ENCODE data around the gene ELMO2.
A peak's percentile ranks its signal among the peaks of the same experiment; 100 is the strongest.

Gene ELMO2

DNA sequence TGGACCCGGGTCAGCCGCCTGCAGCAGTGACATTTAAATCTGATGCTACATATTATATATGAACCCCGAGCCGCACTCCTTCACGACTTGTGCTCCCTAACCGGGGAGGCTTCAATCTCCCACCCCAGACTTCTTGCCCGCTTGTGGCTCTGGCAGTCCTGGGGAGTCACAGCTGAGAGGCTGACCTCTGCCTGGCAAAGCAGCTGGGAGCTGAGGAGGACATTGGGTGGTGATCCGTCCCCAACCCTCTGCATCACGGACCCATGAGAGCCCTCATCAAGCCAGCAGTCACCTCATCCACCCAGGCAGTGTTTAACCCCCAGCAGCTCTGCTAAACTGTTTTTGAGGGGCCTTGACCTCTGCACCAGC lies 64.4 kb downstream of the ELMO2 start:
- Mint-ChIP-seq H3K27ac (no peak overlapping the region), H3K4me3 (no peak overlapping the region), H3K9me3 (no peaks in the 10 kb centered on the region), H3K27me3 (peaks cover 18% of the 10 kb centered on the region), H3K4me1 (peaks cover 24% of the 10 kb centered on the region)
- peak; percentile 18 for ATAC-seq
- DNase-seq = no peak

DNA sequence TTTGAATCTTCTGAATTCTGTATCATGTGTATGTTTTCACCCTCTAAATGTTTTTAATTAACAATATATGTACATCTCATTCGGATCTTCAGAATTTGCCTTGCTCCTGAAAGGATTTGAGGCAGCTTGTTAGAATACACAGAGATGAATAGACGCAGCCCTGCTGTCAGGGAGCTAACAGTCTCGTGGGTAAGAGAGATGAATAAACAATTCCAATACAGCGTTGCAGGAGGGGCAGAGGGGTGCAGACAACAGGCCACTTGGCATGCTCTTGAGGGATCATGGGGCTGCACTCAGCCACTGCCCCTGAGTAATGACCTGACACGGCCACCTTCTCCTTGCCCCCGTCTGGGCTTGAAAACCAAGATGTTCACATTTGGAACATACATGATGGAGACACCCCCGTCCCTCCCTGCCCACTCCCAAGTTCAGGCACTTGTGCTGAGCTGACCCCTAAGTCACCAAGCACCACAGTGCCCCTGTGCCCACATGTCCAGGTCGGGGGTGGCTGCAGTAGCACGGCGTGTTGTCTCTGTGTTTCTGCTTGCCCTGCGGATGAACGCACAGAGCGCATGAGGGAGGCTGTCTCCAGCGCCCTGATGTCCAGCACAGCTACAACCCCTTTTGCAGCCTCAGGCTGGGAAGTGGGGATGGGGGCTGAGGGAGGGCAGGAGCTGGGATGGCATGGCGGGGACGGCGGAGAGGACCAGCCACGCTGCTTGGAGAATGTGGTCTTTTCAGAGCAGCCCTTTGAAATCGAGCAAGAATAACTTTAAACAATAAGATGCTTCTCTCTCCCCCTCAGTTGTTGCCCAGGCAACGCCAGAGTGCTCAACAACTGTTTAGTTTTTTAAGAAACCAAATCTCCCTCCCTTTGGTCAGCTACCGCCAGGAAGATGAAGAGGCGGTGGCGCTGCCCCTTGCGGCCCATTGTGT lies 65.1 kb downstream of the ELMO2 start:
- DNase-seq (no peak), ATAC-seq (no peak)
- peaks cover 24% of the 10 kb centered on the region for H3K4me1 Mint-ChIP-seq
- no peak overlapping the region for H3K4me3 Mint-ChIP-seq
- peaks cover 18% of the 10 kb centered on the region for H3K27me3 Mint-ChIP-seq
- no peaks in the 10 kb centered on the region for H3K9me3 Mint-ChIP-seq
- no peak overlapping the region for H3K27ac Mint-ChIP-seq

GRCh38 chr20:46339037-46339436 lies 67.4 kb downstream of the ELMO2 start:
- peaks cover 37% of the 10 kb centered on the region for H3K27me3 Mint-ChIP-seq
- ATAC-seq (no peak), DNase-seq (no peak)
- H3K4me1 Mint-ChIP-seq = peaks cover 20% of the 10 kb centered on the region
- no peak overlapping the region for H3K4me3 Mint-ChIP-seq
- H3K27ac Mint-ChIP-seq = no peak overlapping the region
- H3K9me3 Mint-ChIP-seq = no peaks in the 10 kb centered on the region

DNA sequence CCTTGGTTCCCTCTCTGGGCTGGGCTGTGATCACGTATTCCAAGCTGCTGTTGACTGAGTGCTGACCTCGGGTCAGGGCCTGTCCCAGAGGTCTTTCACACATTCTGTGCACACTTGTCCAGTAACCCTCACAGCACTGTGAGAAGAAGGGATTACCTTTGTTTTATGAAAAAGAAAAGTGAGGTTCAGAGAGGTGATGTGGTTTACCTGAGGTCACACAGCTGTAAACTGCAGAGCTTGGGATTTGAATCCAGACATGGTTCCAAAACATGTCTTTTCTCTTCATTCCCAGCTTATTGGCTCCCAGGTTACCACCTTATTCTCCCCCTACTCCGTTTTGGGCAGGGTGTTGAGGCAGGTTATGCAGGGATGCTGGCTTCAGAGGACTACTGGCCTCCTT lies 69.7 kb downstream of the ELMO2 start:
- DNase-seq (no peak), ATAC-seq (no peak)
- no peak overlapping the region for H3K4me3 Mint-ChIP-seq
- H3K27ac Mint-ChIP-seq = no peak overlapping the region
- peaks cover 37% of the 10 kb centered on the region for H3K27me3 Mint-ChIP-seq
- no peaks in the 10 kb centered on the region for H3K9me3 Mint-ChIP-seq
- H3K4me1 Mint-ChIP-seq = no peaks in the 10 kb centered on the region

GRCh38 chr20:46334303-46334904 lies 72.0 kb downstream of the ELMO2 start:
- DNase-seq (no peak), ATAC-seq (no peak)
- H3K4me3 Mint-ChIP-seq = no peak overlapping the region
- H3K9me3 Mint-ChIP-seq = no peaks in the 10 kb centered on the region
- H3K4me1 Mint-ChIP-seq = no peaks in the 10 kb centered on the region
- H3K27ac Mint-ChIP-seq = no peak overlapping the region
- H3K27me3 Mint-ChIP-seq = peaks cover 55% of the 10 kb centered on the region

DNA sequence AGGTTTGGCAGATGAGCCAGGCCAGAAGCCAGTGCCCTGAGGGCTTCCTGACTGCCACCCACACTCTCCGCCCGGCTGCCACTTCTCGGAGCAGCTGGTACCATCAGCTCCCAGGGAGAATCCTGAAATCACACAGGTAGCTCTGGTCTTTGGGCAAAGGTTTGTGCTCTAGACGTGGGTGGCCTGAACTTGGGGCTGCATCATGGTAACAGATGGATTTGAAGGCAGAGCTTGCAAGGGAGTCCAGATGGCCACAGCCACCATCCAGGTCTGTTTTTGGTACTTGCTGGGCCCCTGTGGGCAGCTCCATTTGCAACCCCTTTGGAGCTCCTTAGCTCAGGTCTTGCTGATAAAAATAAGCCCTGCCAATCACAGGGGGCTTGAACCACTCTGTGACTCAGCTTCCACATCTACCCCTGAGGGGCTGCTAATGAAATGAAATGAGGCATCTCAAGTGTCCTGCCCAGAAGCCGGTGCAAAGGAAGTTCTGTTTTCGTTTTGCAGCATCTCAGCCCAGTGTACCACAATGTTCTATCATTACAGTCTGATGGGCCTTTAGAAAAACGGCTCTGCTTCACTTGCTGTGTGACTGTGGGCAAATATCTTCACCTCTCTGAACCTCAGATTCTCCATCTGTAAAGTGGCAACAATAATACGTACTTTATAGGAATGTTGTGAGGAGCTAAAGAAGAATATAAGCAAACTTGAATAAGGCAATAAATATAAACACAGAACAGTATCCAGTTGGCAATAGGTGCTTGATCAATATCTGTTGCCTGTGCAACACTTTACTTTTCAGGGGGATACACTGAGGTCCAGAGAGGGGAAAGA lies 73.0 kb downstream of the ELMO2 start:
- no peak overlapping the region for H3K4me3 Mint-ChIP-seq
- no peak for ATAC-seq
- H3K27me3 Mint-ChIP-seq = peaks cover 59% of the 10 kb centered on the region

DNA sequence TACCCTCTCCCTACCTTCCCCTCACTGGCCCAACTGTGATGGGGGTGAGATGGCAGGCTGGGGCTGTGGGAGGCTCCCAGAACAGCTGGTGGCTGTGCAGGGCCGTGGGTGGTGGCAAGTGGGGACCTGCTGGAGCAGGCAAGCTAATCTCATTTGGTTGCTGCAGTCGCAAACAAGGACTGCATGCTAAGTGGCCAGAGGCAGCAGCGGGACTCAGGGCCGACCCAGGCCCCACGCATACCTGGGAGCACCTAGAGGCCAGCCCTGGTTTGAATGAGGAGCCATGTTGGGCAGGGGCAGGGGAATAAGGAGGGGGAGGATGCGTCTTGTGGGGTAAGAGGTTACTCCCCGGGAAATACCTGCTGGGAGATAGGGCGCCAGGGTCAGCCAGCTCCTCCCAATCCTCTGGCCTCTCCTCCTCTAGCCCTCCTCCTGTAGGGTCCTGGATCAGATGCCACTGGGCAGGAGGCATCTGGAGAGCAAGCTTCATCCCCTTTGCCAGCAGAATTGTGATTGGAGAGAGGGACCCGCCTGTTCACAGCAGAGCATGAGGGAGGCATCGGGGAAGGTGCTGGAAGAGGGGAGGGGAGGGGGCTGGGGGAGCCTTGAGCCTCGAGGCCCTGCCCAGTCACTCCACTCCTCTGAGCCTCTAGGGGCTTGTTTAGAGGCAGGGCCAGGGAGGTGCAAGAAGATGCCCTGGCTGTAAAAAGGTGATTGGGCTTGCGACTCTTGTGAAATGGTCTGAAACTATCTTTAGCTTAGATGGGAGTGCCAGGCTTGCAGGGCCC lies 73.8 kb downstream of the ELMO2 start:
- Mint-ChIP-seq H3K27ac (no peak overlapping the region), H3K9me3 (no peaks in the 10 kb centered on the region), H3K4me1 (no peaks in the 10 kb centered on the region), H3K27me3 (peaks cover 59% of the 10 kb centered on the region), H3K4me3 (no peak overlapping the region)
- ATAC-seq (no peak), DNase-seq (no peak)

More for the DNA sequence above, 73.0 kb downstream of the ELMO2 start:
- DNase-seq = no peak
- H3K27ac Mint-ChIP-seq = no peak overlapping the region
- no peaks in the 10 kb centered on the region for H3K9me3 Mint-ChIP-seq
- no peaks in the 10 kb centered on the region for H3K4me1 Mint-ChIP-seq

- Mint-ChIP-seq H3K4me3 (no peak overlapping the region), H3K9me3 (no peaks in the 10 kb centered on the region), H3K27ac (no peak overlapping the region), H3K27me3 (peaks cover 59% of the 10 kb centered on the region), H3K4me1 (no peaks in the 10 kb centered on the region)
- ATAC-seq (no peak), DNase-seq (no peak)
Measured at GRCh38 chr20:46331611-46332361, 74.6 kb downstream of the ELMO2 start.

DNA sequence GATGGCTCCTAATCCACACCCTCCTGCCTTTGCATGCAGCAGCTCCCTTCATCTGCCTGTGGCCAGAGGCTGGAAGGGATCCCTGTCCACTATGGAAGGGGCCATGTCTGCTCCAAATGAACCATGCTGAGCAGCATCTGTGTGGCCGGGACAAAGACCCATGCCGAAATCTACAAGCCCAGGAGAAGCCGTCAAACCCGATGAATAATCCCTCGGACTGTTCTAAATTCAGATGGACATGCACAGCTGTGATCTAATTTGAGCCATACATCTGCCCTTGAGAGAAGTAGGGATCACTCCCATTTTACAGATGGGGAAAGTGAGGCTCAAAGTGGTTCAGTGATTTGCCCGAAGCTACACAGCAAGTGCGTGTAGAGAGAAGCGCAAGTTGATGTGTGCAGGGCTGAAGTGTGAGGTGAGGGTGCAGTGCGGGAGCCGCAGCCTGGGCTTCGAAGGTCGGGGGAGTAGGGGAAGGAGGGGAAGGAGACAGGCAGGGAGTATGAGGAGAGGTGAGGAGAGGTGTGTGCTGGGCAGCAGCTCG lies 75.5 kb downstream of the ELMO2 start:
- Mint-ChIP-seq H3K27ac (no peak overlapping the region), H3K4me3 (no peak overlapping the region), H3K4me1 (no peaks in the 10 kb centered on the region), H3K27me3 (peaks cover 58% of the 10 kb centered on the region), H3K9me3 (no peaks in the 10 kb centered on the region)
- no peak for DNase-seq
- ATAC-seq = no peak

DNA sequence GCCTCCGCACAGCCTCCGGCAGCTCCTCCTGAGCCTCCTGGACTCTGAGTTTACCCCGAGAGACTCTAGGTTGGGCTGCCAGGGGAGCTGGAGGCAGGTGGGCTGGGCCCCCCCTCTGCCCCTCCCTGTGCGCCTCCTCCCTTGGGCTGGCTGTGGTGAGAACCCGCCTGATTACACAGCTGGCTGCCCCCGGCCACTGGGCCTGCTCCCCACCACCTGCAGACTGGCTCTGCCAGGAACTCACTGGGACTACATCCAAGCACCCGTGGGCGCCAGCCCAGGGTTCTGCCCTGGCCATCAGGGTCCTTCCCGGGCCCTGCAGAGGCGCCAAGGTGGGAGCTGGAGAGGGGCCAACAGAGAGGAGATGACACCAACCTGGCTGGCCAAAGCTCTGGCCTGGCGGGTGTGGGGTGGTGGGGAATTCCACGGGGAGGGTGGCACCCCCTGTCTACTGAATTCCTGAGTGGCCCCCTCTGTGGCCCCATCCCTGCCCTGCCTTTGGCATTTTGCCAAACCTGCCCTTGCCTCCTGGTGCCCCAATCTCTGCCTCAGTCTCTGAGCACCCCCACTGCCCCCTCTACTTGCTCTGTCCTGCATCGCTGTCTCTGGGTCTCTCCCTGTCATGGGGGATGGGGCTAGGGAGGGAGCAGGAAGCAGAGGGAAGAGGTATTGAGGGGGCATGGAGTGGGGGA lies 76.2 kb downstream of the ELMO2 start:
- no peak for DNase-seq
- ATAC-seq = peak; percentile 16
- Mint-ChIP-seq H3K9me3 (no peaks in the 10 kb centered on the region), H3K27ac (no peak overlapping the region), H3K4me1 (no peaks in the 10 kb centered on the region), H3K4me3 (no peak overlapping the region), H3K27me3 (peaks cover 52% of the 10 kb centered on the region)

GRCh38 chr20:46328200-46328882 lies 78.1 kb downstream of the ELMO2 start:
- Mint-ChIP-seq H3K9me3 (no peaks in the 10 kb centered on the region), H3K4me3 (no peak overlapping the region), H3K27me3 (peaks cover 38% of the 10 kb centered on the region), H3K27ac (no peak overlapping the region), H3K4me1 (no peaks in the 10 kb centered on the region)
- no peak for DNase-seq
- ATAC-seq = no peak

GRCh38 chr20:46327557-46327956 lies 78.9 kb downstream of the ELMO2 start:
- H3K9me3 Mint-ChIP-seq = no peaks in the 10 kb centered on the region
- H3K27me3 Mint-ChIP-seq = peaks cover 33% of the 10 kb centered on the region
- no peak overlapping the region for H3K27ac Mint-ChIP-seq
- DNase-seq = no peak
- ATAC-seq = no peak
- no peaks in the 10 kb centered on the region for H3K4me1 Mint-ChIP-seq
- no peak overlapping the region for H3K4me3 Mint-ChIP-seq

- Mint-ChIP-seq H3K4me3 (no peak overlapping the region), H3K4me1 (no peaks in the 10 kb centered on the region), H3K27ac (no peak overlapping the region), H3K27me3 (peaks cover 26% of the 10 kb centered on the region), H3K9me3 (no peaks in the 10 kb centered on the region)
- ATAC-seq (no peak), DNase-seq (no peak)
Measured at GRCh38 chr20:46325789-46326188, 80.6 kb downstream of the ELMO2 start.

All from stimulated activated naive CD8-positive, alpha-beta T cell treated with anti-CD3 and anti-CD28 coated beads, Interleukin-15, amount 100 ng/mL, for 72 hours (primary cell).